Thyroid gland (tissue), 4 donors: Measurements from ENCODE around the gene DVL3.
"Not testable (repeated sequence)": the region's sequence is repeated elsewhere in the genome, so short reads cannot be mapped to it uniquely, and the experiment has no call there.

Experiments used
- POLR2A ChIP-seq, 2 donors: fragments of 450-650 bp; IDR thresholded peaks; one replicate each; pipeline ENCODE4 v1.6.1; 2017; ENCODE audit warnings: antibody characterized with exemption in 2 of 2, mild to moderate bottlenecking in 2 of 2, moderate library complexity in 1 of 2
- TF ChIP-seq, protein P1 (sequence below), 6 experiments: fragments of 200-600 bp in 3 of 6; fragments of 450-650 bp in 3 of 6; sonication (generic) in 3 of 6; IDR thresholded peaks; one replicate each; pipeline ENCODE4 v1.5.1; 2016 to 2019; ENCODE audit warnings: antibody characterized with exemption in 6 of 6, mild to moderate bottlenecking in 2 of 6, inconsistent platforms in 1 of 6, moderate library complexity in 1 of 6

DNA sequence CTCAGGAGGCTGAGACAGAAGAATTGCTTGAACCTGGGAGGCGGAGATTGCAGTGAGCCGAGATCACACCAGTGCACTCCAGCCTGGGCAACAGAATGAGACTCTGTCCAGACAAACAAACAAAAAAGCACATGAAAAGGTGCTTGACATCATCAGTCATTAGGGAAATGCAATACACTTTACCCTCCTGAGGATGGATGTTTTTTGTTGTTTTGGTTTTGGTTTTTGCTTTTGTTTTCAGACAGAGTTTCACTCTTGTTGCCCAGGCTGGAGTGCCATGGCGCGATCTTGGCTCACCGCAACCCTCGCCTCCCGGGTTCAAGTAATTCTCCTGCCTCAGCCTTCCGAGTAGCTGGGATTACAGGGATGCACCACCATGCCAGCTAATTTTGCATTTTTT, 34.1 kb upstream of the DVL3 start:
- TF ChIP-seq, protein P1, sequence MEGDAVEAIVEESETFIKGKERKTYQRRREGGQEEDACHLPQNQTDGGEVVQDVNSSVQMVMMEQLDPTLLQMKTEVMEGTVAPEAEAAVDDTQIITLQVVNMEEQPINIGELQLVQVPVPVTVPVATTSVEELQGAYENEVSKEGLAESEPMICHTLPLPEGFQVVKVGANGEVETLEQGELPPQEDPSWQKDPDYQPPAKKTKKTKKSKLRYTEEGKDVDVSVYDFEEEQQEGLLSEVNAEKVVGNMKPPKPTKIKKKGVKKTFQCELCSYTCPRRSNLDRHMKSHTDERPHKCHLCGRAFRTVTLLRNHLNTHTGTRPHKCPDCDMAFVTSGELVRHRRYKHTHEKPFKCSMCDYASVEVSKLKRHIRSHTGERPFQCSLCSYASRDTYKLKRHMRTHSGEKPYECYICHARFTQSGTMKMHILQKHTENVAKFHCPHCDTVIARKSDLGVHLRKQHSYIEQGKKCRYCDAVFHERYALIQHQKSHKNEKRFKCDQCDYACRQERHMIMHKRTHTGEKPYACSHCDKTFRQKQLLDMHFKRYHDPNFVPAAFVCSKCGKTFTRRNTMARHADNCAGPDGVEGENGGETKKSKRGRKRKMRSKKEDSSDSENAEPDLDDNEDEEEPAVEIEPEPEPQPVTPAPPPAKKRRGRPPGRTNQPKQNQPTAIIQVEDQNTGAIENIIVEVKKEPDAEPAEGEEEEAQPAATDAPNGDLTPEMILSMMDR (IDR thresholded peaks at IDR 0.05): not testable (repeated sequence)
- not testable (repeated sequence) for TF ChIP-seq POLR2A (IDR thresholded peaks at IDR 0.05)
